ENCODE results near the gene GHITM. TPM values are rescaled to one million over a fixed set of nuclear protein-coding genes. Genes with fewer than 3 reads are reported as not detected.
"Not testable (repeated sequence)": the region's sequence is repeated elsewhere in the genome, so short reads cannot be mapped to it uniquely, and the experiment has no call there.

The GHITM gene
- total RNA-seq, 6 donors from 2014 or later, result 40.9 to 130 (median 113) TPM

- H3K4me3 ChIP-seq, result no peak overlapping the region
- no peak overlapping the region for H3K27ac ChIP-seq
- ATAC-seq (ENCODE audit: low FRiP score in 2 of 2) (no peak), DNase-seq (no peak)
- no peaks in the 10 kb centered on the region for H3K36me3 ChIP-seq
- no peak for TF ChIP-seq EP300 (IDR thresholded peaks at IDR 0.05)
- no peak for TF ChIP-seq POLR2AphosphoS5 (IDR thresholded peaks at IDR 0.05)
- TF ChIP-seq POLR2A (IDR thresholded peaks at IDR 0.05), result no peak
- no peak for TF ChIP-seq CTCF (IDR thresholded peaks at IDR 0.05)
- no peaks in the 10 kb centered on the region for H3K27me3 ChIP-seq
- 78 to 83% methylated on average over 2 of the region's 2 CpGs for WGBS, 2 donors
- H3K4me1 ChIP-seq, result no peaks in the 10 kb centered on the region
- no peaks in the 10 kb centered on the region for H3K9me3 ChIP-seq
These were observed 38.3 kb upstream of the GHITM start for GRCh38 chr10:84101042-84101441.

GRCh38 chr10:84108797-84109196 is 30.5 kb upstream of the GHITM start:
- Histone ChIP-seq H3K9me3 (no peaks in the 10 kb centered on the region), H3K27ac (no peak overlapping the region), H3K4me1 (no peaks in the 10 kb centered on the region), H3K4me3 (no peak overlapping the region), H3K27me3 (no peaks in the 10 kb centered on the region), H3K36me3 (no peaks in the 10 kb centered on the region)
- TF ChIP-seq EP300 (IDR thresholded peaks at IDR 0.05), result no peak
- TF ChIP-seq POLR2A (IDR thresholded peaks at IDR 0.05), result no peak
- TF ChIP-seq CTCF (IDR thresholded peaks at IDR 0.05), result no peak
- TF ChIP-seq POLR2AphosphoS5 (IDR thresholded peaks at IDR 0.05), result no peak
- DNase-seq (peak in 1 of 2 donors; percentile 18), ATAC-seq (ENCODE audit: low FRiP score in 2 of 2) (no peak)
- 92% methylated on average over 17 to 18 of the region's 18 CpGs for WGBS, 2 donors

DNA sequence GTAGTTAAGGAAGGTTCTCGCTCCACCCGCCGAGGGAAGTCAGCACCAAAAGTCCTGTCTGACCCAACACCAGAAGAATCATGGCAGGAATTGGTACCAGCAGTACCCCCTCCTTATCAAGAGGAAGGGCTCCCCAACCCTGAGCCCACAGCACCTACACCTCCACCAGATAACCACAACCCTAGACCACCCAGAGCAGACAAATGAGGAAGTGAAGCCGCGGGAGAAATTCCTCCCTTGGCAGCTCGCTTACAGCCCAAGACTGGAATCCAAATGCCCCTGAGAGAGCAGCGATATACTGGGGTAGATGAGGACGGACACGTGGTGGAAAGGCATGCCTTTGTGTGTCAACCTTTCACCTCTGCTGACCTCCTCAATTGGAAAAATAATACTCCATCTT is 29.5 kb upstream of the GHITM start:
- WGBS, 2 donors, result 63 to 79% methylated on average over 6 to 9 of the region's 9 CpGs
- H3K4me1 ChIP-seq; H3K4me3 ChIP-seq; H3K27me3 ChIP-seq; H3K36me3 ChIP-seq; DNase-seq; H3K27ac ChIP-seq; ATAC-seq (ENCODE audit: low FRiP score in 2 of 2); H3K9me3 ChIP-seq: not testable (repeated sequence)

DNA sequence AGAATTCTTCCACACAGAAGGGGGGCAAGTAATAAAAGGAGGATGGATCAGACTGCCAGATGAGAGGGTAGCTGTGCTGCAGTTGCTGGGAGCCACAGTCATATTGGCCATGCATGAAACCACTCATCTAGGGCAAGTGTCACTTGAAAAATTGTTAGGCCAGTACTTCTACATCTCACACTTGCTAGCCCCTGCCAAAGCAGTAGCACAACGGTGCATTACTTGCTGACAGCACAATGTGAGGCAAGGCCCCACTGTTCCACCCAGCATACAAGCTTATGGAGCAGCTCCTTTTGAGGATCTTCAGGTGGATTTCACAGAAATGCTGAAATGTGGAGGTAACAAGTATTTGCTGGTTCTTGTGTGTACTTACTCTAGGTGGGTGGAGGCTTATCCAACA is 25.8 kb upstream of the GHITM start:
- H3K27me3 ChIP-seq; H3K4me3 ChIP-seq; H3K9me3 ChIP-seq; H3K4me1 ChIP-seq; H3K36me3 ChIP-seq; H3K27ac ChIP-seq; ATAC-seq (ENCODE audit: low FRiP score in 2 of 2): not testable (repeated sequence)
- WGBS, 2 donors, result 48 to 75% methylated on average over 1 of the region's 1 CpG
- DNase-seq, result peak in 1 of 2 donors; percentile 28

DNA sequence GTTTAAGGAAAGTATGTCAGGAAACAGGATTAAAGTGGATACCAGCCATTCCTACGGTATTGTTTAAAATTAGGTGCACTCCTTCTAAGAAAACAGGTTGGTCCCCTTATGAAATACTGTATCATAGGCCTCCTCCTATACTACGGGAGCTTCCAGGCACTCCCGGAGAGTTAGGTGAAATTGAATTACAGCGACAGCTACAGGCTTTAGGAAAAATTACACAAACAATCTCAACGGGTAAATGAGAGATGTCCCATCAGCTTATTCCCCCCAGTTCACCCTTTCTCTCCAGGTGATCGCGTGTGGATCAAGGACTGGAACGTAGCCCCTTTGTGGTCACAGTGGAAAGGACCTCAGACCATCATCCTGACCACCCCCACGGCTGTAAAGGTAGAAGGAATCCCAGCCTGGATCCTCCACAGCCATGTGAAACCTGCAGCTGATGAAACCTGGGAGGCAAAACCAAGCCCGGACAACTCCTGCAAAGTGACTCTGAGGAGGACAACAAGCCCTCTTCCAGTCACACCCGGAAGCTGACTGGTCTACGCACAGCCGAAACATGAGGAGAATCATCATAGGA is 25.1 kb upstream of the GHITM start:
- 38 to 55% methylated on average over 8 to 13 of the region's 13 CpGs for WGBS, 2 donors
- no peak for DNase-seq
- Histone ChIP-seq H3K9me3 (no peaks in the 10 kb centered on the region), H3K4me3 (no peak overlapping the region), H3K4me1 (no peaks in the 10 kb centered on the region), H3K27ac (no peak overlapping the region), H3K27me3 (no peaks in the 10 kb centered on the region), H3K36me3 (no peaks in the 10 kb centered on the region)
- TF ChIP-seq POLR2A (IDR thresholded peaks at IDR 0.05) (no peak), POLR2AphosphoS5 (IDR thresholded peaks at IDR 0.05) (no peak), CTCF (IDR thresholded peaks at IDR 0.05) (no peak), EP300 (IDR thresholded peaks at IDR 0.05) (no peak)
- no peak for ATAC-seq (ENCODE audit: low FRiP score in 2 of 2)

DNA sequence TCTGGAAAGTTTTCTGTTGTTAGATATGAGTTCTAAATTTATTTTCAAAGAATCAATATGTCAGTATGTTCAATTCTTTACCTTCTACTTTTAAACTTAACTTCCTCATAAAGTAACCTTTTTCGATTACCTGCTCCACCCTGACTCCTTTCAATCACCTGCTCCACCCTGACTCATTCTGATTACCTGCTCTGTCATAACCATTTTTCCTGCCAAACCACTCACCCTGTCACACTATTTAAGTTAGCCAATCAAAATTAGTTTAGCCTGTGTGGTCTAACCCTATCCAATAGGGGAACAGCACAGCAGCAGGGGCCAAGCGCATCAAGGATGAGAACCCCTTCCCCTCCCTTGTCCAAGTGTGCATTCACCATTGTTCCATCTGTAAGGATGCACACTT is 22.1 kb upstream of the GHITM start:
- not testable (repeated sequence) for H3K27me3 ChIP-seq; ATAC-seq (ENCODE audit: low FRiP score in 2 of 2)
- 88 to 96% methylated on average over 2 of the region's 2 CpGs for WGBS, 2 donors

More for the DNA sequence above, 22.1 kb upstream of the GHITM start:
- not testable (repeated sequence) for H3K27ac ChIP-seq, H3K36me3 ChIP-seq, H3K9me3 ChIP-seq, H3K4me1 ChIP-seq, DNase-seq, H3K4me3 ChIP-seq

Measured in upper lobe of left lung (tissue), 6 donors.